Measurements from ENCODE around the gene NPEPL1. TPM values are rescaled to one million over a fixed set of nuclear protein-coding genes. Genes with fewer than 3 reads are reported as not detected.

Gene NPEPL1
- total and polyA plus RNA-seq, 11 donors = 18.1 to 33.4 (median 30.1) TPM

DNA sequence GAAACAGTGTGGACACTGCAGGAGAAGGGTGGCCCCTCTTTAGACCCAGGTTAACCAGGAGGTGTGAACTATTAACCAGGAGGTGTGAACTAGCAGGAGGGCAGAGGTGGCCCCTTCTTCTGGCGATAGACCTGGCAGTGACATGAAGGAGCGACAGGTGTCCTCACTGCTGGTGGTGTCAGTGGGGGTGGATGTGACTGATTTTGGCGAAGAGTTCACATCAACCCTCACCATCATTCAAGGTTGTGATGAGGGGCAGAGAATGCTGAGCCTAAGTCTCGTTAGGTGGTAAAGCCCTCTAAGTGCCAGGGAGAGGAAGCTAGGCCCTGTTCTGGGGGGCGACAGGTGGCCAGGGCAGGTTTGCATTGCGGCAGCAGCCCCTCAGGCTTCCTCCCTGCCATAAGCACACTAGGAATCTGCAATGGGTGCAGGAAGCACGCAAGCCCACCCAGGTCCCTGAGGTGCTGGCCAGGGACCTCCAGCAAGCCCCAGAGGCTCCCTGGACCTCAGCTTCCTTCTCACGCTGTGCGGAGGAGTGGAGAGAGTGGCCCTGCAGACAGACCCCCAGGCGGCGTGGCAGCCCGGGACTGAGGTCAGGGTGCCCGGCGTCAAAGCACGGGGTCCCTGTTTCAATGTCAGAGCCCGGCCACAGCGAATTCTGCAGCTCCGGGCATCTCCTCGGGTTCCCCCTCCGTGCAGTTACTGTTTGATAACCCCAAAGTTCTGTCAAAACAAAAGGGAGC lies 13.7 kb downstream of the NPEPL1 start:
- H3K9me3 ChIP-seq = no peaks in the 10 kb centered on the region
- TF ChIP-seq, protein P1, sequence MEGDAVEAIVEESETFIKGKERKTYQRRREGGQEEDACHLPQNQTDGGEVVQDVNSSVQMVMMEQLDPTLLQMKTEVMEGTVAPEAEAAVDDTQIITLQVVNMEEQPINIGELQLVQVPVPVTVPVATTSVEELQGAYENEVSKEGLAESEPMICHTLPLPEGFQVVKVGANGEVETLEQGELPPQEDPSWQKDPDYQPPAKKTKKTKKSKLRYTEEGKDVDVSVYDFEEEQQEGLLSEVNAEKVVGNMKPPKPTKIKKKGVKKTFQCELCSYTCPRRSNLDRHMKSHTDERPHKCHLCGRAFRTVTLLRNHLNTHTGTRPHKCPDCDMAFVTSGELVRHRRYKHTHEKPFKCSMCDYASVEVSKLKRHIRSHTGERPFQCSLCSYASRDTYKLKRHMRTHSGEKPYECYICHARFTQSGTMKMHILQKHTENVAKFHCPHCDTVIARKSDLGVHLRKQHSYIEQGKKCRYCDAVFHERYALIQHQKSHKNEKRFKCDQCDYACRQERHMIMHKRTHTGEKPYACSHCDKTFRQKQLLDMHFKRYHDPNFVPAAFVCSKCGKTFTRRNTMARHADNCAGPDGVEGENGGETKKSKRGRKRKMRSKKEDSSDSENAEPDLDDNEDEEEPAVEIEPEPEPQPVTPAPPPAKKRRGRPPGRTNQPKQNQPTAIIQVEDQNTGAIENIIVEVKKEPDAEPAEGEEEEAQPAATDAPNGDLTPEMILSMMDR (IDR thresholded peaks at IDR 0.05) = no peak
- no peak for TF ChIP-seq POLR2A (IDR thresholded peaks at IDR 0.05)
- ATAC-seq = no peak
- 87 to 97% (median 89%) methylated on average over 12 to 20 of the region's 20 CpGs for WGBS, 4 donors
- no peak overlapping the region for H3K27ac ChIP-seq
- no peak overlapping the region for H3K4me3 ChIP-seq
- peaks cover 0 to 66% (median 48%) of the 10 kb centered on the region in 9 donors for H3K36me3 ChIP-seq
- H3K27me3 ChIP-seq = no peaks in the 10 kb centered on the region
- peak in 1 of 5 donors; percentile 39 for DNase-seq
- intact Hi-C loops (cut with DNase I) = no loop called here
- H3K4me1 ChIP-seq = no peaks in the 10 kb centered on the region

DNA sequence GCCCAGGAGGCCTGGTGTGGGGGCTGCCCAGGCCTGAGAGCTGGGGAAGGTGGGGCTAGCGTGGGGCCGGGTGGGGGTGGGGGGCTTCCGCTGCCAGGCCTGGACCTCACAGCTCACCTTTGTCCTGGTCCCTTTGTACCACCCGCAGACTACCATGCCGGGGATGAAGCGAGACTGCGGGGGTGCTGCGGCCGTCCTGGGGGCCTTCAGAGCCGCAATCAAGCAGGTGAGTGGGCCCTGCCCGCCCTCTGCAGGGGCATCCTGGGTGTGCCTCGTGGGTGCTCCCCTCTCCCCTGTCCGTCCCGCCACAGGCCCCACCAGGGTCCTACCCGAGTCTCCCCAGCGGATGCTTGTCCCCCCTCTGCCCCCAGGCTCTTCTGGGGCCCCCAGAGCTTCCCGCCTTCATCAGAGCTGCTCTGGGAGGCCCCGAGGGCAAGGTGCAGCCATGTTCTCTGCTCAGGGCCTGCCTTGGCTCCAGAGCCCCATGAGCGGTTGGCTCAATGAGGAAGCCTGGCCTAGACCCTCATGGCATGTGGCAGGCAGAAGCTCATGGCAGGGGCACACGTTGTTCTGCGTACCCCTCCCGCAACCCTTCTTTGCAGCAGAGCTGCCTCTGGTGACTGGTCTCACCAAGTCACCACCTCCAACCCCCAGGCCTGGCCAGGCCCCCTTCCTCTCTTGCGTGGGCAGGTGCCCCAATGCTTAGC lies 14.5 kb downstream of the NPEPL1 start:
- H3K27ac ChIP-seq = no peak overlapping the region
- ATAC-seq (no peak), DNase-seq (peak in 1 of 5 donors; percentile 28)
- 92 to 97% (median 95%) methylated on average over 6 to 23 of the region's 23 CpGs for WGBS, 4 donors
- H3K4me3 ChIP-seq = no peak overlapping the region
- H3K4me1 ChIP-seq = no peaks in the 10 kb centered on the region
- H3K36me3 ChIP-seq = peaks cover 0 to 58% (median 40%) of the 10 kb centered on the region in 9 donors
- no peaks in the 10 kb centered on the region for H3K27me3 ChIP-seq
- H3K9me3 ChIP-seq = no peaks in the 10 kb centered on the region
- no peak for TF ChIP-seq POLR2A (IDR thresholded peaks at IDR 0.05)
- TF ChIP-seq, protein P1 (IDR thresholded peaks at IDR 0.05) = no peak
- intact Hi-C loops (cut with DNase I) = no loop called here

DNA sequence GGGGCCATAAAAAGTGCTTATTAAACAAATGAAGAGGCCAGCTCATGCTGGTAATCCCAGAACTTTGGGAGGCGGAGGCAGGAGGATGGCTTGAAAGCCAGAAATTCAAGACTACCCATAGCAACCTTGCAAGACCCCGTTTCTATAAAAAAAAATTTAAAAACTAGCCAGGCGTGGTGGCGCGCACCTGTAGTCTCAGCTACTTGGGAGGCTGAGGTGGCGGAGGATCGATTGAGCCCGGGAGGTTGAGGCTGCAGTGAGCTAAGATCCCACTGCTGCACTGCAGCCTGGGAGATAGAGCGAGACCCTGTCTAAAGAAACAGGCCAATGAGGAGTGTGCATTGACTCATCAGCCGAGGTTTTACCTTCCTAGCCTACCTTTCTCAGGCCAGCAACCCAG lies 15.2 kb downstream of the NPEPL1 start:
- 96 to 99% (median 98%) methylated on average over 10 of the region's 10 CpGs for WGBS, 4 donors
- TF ChIP-seq, protein P1 (IDR thresholded peaks at IDR 0.05) = no peak
- TF ChIP-seq POLR2A (IDR thresholded peaks at IDR 0.05) = no peak
- no peak for DNase-seq
- H3K36me3 ChIP-seq = peaks cover 0 to 52% (median 33%) of the 10 kb centered on the region in 9 donors
- H3K9me3 ChIP-seq = no peaks in the 10 kb centered on the region
- no peak overlapping the region for H3K27ac ChIP-seq
- no peaks in the 10 kb centered on the region for H3K4me1 ChIP-seq
- H3K27me3 ChIP-seq = no peaks in the 10 kb centered on the region
- H3K4me3 ChIP-seq = no peak overlapping the region
- intact Hi-C loops (cut with DNase I) = no loop called here
- ATAC-seq = no peak

DNA sequence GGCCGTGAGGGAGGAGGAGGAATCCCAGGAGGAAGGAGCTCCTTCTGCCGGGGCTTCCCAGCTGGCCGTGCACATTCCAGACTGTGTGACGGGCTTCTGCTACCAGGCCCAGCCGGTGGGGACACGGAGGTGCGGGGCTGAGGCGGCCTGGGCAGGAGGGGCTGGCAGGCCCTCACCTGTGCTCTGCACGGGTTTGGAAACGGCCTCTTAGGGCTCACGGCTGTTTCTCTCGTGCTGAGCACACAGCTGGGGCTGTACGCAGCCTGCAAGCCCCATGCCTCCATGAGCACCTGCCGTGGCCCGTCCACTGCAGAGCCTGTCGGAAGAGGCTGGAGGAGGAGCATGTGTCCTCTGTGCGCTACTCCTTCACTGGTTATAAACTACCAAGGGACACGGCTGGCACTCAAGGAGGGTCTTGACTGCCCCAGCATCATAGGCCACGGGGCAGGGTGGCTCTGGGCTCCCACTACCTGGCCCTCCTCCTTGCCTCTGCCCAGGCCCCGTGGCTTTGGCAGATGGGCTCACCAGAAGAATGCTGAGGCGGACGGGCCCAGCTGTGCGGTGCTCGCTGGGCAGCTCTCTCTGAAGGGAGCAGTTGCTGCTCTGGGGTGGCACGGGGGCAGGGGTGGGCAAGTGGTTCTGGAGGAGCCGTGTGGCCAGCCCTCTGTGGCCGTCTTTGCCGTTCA lies 15.8 kb downstream of the NPEPL1 start:
- TF ChIP-seq, protein P1 (IDR thresholded peaks at IDR 0.05) = no peak
- no peak for TF ChIP-seq POLR2A (IDR thresholded peaks at IDR 0.05)
- Histone ChIP-seq H3K36me3 (peaks cover 0 to 45% (median 27%) of the 10 kb centered on the region in 9 donors), H3K4me3 (no peak overlapping the region), H3K27ac (no peak overlapping the region), H3K9me3 (no peaks in the 10 kb centered on the region), H3K4me1 (no peaks in the 10 kb centered on the region), H3K27me3 (no peaks in the 10 kb centered on the region)
- ATAC-seq (no peak), DNase-seq (peak in 2 of 5 donors; percentile 11 to 18)
- WGBS, 4 donors = 88 to 91% (median 90%) methylated on average over 12 to 28 of the region's 28 CpGs
- intact Hi-C loops (cut with DNase I) = no loop called here
